HG03159 (cell line): Measurements from ENCODE around the gene VGLL4.
"Not testable (repeated sequence)": the region's sequence is repeated elsewhere in the genome, so short reads cannot be mapped to it uniquely, and the experiment has no call there.

Experiments
- ATAC-seq: cut with Tn5 transposase; IDR thresholded peaks from one replicate; pipeline ENCODE4 v1.9.1; 2021; ENCODE audit warnings: mild to moderate bottlenecking, moderate library complexity; ENCODE audit not compliant: unreplicated experiment

Gene VGLL4

DNA sequence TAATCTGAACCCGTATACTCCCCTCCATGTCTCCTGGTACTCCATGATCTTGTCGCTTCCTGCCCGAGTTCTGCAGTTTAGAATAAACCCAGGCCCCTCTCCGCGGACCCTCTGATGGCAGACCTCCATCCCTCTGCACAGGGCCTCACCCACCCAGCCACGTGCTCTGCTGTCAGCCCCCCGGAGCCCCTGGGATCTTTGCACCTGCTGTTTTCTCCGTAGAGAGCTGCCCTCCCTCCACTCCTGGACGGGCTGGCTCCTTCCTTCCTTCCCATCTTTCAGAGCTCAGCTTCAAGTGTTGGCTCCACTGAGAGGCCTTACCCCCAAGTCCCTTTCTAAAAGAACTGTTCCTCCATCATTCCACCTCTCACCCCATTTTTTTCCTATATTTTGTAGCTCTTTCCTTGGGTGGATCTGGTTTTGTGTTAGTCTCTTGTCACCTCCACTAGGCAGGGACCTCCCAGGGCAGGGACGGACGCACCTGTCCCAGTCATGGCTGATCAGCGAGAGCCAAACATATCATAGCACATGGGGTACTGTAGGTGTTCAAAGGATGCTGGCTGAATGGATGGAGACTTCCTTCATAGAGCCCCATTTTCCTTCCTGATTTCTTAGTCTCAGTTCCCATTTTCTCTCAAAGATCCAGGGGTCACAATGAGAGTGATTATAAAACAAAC, 106.6 kb downstream of the VGLL4 start:
- no peak for ATAC-seq

DNA sequence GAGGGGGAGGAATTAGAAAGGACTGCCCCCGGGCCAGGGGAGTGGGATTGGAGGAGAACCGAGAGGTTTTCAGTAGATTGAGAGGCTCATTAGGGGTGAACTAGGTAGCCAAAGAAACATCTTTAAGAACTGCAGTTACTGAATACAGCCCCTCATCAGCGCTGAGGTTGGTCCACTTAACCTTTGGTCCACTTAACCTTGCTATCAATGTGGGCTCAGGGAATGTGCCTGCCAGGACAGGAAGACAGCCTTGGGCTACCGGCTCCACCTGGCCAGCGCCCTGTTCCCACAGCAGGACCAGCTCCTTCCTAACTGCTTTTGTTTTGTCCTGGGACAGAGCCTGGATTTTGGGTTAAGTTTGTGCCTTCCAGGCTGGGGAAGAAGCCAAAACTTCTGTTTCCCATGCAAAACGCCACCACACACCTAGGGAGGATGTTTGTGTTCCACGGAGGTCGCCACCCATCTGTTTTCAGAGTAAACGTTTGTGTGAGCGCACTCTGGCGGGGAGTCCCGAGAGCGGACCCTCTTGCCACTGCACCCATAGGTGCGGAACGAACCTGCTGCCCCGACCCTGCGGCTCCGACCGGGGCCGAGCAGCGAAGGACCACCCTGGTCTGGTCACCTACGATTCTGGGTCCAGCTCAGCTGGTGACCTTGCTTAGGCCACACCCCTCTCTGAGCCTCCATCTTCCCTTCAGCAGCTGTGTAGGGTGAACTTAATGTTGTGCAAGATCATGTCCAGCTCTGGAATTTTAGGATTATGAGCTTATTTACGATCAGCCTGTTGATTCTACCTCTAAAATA, 107.4 kb downstream of the VGLL4 start:
- ATAC-seq = no peak

DNA sequence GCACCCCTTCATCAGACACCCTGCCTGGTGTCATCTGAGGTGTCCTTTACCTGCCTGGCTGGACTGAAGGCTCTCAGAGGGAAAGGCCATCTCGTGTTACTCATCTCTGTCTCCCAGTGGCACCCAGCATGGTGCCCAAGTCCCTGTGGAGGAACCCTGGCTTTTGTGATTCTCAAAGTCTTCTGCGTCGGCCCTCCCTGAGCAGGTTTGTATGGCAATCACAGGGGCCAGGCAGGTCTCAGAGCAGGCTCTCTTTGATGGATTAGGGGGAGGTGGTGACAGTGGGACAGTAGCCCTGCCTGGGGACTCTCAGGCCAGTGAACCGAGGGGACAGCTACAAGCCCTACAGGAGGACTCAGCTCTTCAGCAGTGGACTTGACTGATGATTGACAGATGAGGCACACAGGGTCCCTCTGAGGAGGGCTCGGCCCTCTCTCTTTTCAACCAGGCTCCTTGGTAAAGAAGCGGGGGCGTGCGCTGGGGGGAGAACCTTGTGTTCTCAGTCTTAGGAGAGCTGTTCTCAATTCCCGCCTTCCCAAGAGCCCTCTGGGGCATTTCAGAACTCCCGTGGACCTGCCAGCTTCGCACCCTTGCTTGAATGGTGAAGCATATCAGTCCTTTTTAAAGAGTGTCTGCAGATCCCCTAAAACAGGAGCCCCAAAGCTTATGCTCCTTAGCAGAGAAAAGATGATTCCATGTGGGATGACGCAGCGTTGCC, 108.3 kb downstream of the VGLL4 start:
- ATAC-seq = no peak

DNA sequence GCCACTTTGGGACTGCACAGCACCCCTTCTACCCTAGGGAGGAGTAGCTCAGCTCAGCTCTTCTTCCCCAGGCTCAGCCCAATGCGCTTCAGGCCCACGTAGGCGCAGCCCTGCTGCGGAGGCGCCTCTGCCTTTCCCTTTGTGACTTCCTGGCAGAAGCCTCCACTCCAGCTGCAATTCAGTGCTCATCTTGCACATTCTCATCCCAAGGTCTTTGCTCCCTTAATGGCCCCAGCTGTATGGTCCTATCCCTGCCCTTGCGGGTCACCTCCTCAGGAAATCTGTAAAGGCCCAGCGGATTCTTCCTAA, 109.0 kb downstream of the VGLL4 start:
- ATAC-seq = no peak

DNA sequence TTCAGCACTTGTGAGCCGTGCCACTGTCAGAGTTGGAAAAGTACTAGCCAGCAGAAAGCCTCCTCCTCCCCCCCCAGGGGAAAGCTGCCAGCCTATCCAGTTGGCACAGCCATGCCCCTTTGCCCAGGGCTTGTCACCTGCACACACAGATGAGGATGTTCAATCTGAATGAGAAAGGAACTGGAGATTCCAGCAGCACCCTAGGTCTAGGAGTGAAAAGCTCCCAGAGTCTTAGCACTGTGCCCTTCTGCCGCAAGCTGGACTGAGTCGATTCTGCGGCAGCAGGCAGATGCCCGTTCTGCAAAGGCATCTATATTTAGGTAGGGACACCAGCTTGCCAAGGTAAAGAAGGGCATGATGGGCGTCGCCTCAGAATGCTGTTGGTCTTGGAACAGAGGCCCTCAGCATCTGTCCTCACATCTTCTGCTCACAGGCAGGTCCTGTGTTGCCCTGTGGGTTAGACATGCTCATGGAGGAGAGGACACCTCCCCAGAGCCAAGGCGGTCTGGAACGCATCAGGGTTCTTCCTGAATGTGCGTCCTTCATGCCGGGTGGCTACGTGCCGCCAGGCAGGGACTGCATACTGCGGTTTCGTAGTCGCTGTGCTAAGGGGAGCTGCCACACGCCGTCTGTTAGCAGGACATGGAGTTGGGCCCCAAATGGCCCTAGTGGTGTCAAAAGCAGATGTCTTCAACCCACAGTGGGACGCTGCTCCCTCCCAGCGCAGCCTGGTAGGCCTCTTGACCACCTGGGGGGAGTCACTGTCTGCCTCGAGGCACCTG, 109.5 kb downstream of the VGLL4 start:
- no peak for ATAC-seq

DNA sequence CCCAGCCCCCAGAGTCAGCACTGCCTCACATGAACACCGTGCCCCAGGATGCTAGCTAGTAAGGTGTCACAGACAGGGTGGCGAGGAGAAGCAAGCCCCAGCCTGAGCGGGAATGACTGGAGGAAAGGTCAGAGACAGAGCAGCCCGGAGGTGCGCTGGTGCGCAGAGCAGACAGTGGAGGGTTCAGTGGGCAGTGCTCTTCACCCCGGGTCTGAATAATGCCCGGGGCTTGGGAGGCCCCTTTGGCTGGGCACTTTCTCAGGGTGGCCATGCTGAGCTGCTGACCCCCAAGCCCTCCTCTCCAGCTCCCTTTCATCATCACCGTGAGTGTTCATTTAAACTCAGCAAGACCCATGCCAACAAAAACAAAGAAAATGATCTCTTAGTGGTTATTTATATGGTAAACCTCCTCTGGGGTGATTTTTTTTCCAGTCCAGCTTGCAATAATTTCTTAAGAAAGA, 110.8 kb downstream of the VGLL4 start:
- ATAC-seq = no peak

DNA sequence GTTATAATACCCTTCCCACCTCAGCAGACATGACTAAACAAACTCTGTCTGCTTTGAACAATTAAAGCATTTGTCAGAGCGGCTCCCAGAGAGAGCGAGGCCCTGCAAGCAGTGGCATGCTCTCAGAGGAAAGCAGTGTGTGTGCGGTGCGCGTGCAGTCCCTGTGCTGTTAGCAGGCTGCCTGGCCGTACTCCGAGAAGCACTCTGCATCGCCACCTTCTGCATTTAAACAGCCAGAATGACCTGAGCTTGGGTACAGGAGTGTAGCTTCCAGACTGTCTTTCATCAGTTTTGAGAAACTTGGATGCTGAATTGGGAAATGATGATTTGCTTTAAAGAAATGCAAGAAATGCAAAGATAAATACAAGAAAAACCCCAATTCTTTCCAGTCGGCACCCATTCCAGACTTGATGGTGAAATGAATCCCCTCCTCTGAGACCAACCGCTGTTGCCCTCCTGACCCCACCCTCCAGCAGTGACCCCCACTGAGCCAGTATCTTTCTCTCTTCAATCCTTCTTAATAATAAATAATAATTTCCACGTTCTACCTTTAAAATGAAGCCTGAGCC, 113.5 kb downstream of the VGLL4 start:
- ATAC-seq = no peak

DNA sequence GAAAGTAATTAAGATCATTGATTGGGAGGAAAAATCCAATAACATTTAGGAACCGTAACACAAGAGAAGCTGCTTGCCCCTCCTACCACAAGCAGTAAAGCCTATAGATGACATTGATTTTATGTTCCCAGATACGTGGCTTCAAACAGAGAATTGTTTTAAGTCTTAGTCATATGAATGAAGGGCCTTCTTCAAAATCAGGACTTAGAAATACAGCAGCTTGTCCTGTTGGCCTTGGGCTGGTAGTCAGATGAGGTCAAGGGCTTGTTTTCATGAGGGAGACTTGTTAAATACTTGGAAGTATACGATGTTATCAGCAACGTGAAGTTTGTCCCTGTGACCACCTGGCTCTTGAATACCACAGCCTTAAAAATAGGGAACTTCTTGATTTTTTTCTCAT, 114.4 kb downstream of the VGLL4 start:
- no peak for ATAC-seq

DNA sequence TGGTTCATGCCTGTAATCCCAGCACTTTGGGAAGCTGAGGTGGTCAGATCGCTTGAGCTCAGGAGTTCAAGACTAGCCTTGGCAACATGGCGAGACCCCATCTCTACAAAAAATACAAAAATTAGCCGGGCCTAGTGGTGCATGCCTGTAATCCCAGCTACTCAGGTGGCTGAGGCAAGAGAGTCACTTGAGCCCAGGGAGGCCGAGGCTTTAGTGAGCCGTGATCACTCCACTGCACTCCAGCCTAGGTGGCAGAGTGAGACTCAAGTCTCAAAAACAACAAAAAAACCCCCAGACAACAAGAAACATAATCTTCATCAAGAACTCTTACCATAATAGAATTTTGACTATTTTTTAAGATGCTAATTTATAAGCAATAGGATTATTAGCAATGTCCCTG, 117.6 kb downstream of the VGLL4 start:
- not testable (repeated sequence) for ATAC-seq

DNA sequence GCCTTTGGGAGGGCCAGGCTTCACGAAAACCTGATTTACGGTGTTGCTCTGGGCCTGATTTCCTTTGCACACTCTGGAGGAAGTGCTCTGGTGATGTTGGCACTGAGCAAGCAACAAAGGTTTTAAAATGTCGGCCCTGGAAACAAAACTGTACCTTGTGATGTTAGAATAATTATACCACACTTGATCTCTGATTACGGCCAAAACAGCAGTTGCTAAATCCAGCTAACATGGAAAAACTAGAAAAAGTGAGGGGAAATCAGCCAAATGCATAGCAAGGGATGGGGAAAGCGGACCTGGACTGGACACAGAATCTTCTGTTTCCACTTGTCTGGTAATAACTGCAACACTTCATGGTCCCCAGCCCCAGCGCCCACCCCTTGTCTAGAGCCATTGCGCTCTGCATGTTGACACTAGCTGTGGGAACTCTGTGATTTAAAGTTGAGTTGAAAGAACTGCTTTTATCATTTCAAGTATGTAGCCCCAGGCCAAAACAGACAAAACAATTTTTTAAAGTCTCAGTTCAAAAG, 120.1 kb downstream of the VGLL4 start:
- no peak for ATAC-seq

DNA sequence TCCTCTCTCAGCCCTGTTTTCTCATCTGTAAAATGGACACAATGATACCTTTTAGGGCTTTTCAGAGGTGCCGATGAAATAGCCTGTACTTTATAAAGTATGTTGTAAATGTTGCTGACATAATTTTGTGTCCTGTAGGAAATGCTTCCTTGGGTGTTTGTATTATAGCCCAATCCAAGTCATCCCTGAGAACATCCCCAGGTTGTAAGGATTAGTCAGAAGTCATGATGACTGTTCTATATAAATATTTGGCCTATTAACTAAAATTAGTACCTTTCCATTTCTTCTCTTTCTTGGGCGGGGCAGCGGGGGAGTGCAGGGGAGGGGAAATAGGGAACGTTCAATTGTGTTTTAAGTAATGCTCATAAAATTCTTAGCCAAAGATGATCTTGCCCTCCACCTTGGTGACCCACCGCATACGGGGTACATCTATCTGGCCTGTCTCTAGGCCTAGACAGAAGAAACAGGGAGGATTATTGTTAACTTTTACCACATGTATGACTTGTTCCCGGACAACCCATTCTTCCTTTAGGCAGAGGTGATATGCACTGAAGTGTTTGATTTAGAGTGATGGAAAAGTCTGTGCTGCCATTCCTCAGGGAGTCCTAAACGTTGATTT, 120.7 kb downstream of the VGLL4 start:
- ATAC-seq = no peak

DNA sequence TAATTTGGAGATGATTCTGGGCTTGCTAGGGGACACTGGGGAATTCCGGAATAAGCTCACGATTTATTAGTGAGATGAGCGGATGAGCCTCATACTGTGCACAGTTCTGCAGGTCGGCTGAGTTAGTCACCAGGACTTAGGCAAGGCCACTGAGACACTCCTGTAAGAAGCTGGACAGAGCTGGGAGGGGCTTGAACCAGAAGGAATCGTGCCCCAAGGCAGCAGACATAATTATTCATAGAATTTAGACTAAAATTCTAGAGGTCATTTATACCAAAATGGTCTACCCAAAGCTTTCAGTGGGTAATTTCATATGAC, 121.4 kb downstream of the VGLL4 start:
- ATAC-seq = no peak

DNA sequence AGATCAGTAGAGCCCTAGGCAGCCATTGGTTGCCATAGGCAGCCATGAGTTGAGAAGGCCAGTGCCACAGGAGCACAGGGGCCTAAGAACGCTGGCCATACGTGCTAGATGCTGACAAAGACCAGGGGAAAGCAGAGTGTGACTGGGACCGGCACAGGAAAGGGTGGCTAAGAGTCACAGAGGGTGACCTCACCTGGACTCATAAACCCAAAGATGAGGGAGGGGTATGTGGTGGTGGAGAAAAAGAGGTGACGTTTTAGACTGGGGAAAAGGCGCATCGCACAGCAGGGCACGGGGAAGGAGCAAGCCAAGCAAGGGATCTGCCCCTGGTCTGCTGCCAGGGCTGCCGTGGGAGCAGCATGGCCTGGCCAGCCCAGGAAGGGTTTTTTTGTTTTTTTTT, 122.5 kb downstream of the VGLL4 start:
- no peak for ATAC-seq

DNA sequence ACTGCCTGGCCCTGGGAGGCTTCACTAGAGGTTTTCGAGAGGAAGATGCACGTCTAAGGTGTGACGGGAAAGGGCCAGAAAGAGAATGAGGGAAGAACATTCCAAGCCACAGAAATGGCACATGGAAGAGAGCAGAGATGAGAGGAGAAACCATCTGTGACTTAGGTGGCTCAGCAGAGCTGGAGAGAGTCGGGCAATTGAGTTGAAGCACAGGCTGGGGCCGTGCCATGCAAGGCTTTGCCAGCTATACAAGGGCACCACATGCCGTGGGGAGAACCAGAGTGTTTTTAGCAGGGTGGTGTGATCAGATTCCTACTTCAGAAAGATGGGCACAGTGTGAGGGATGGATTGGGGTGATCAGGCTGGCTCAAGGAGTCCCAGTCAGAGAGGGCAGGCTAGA, 126.1 kb downstream of the VGLL4 start:
- no peak for ATAC-seq

DNA sequence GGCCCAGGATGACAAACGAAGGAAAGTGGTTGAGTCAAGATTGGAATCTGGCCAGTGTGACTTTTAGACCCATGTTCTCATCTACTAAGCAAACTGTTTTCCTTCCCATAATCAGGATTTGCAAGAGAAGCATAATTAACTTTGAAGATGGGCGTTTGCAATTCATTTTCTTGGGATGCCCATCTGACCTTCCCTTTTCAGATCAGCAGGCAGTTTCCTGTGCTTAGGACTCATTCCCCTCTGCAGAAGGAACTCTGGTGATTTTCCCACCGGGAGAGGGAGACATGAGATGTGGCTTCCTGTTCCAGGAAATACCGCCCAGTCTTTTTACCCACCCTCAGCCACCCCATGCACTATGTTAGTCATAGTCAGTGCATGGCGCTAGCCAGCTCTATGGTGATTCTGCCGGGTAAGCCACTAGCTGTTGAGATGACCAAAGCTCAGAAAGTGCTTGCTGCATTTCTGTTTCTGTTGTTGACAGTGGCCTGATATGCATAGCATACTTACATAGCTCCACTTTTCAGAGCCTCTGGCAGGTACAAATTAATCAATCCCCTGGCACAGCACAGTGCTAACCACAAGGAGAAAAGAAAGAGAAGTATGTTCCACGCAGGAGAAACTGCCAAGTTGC, 129.4 kb downstream of the VGLL4 start:
- ATAC-seq = no peak

DNA sequence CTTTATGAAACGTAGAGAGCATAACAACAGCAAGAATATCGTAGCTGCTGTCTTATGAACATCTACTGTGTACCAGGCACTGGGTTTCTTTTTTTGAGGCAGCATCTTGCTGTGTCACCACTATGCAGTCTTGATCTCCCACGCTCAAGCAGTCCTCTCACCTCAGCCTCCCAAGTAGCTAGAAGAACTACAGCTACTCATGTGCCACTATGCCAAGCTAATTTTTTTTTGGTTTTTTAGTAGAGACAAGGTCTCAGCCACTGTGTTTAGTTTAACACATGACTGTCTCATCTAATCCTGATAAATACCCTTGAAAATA, 129.9 kb downstream of the VGLL4 start:
- ATAC-seq = no peak

DNA sequence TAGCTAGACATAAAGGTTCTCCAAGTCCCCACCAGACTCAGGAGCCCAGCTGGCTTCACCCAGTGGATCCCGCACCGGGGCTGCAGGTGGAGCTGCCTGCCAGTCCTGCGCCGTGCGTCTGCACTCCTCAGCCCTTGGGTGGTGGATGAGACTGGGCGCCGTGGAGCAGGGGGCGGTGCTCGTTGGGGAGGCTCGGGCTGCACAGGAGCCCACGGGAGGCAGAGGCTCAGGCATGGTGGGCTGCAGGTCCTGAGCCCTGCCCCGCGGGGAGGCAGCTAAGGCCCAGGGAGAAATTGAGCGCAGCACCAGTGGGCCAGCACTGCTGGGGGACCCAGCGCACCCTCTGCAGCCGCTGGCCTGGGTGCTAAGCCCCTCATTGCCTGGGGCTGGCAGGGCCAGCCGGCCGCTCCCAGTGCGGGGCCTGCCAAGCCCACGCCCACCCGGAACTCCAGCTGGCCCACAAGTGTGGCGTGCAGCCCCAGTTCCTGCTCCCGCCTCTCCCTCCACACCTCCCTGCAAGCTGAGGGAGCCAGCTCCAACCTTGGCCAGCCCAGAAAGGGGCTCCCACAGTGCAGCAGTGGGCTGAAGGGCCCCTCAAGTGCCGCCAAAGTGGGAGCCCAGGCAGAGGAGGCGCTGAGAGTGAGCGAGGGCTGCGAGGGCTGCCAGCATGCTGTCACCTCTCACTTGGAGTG, 130.4 kb downstream of the VGLL4 start:
- ATAC-seq = not testable (repeated sequence)

DNA sequence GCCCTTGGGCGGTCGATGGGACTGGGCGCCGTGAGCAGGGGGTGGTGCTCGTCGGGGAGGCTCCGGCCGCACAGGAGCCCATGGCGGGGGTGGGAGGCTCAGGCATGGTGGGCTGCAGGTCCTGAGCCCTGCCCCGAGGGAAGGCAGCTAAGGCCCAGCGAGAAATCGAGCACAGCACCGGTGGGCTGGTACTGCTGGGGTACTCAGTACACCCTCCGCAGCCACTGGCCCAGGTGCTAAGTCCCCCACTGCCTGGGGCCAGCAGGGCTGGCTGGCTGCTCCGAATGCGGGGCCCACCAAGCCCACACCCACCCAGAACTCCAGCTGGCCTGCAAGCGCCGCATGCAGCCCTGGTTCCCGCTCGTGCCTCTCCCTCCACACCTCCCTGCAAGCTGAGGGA, 132.1 kb downstream of the VGLL4 start:
- not testable (repeated sequence) for ATAC-seq

DNA sequence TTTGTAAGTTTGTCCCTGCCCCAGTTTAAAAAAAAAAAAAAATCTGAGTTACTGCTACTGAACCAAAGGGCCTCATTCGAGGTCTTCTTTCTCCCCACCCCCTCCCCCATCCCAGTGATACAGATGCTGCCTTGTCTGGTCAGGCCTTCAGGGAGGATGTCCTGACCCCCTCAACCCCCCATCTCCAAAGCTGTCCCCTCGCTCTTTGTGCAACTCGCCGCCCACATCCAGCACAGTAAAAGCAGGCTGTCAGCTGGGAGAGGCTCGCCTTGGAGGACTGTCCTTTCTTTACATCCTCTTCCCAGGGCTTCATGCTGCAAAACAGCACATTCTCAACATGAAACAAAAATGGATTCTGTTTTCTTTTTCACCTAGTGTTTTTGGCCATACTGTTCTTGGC, 133.4 kb downstream of the VGLL4 start:
- no peak for ATAC-seq

DNA sequence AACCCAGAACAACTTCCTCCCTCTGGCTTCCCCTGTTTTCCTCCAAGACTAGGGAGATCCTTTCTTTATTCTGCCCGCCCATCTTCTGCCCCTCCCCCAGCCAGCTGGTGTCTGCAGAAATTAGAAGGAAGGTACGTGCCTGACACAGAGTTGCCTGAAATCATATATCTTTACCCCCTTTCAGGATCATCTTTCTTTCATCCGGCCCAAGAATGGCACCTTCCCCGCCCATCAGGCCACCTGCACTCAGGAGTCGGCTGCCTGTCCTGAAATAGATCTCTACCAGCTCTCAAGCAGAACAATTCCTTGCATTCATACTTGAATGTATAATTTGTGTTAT, 133.7 kb downstream of the VGLL4 start:
- ATAC-seq = no peak
